Duodenal mucosa (tissue), 2 donors: ENCODE data around the gene MST1R.
"Not testable (repeated sequence)": the region's sequence is repeated elsewhere in the genome, so short reads cannot be mapped to it uniquely, and the experiment has no call there.

Source experiments
- H3K27ac ChIP-seq: one replicate; pipeline ENCODE4 v1.7.0; 2013; ENCODE audit warnings: low read depth, low read length
- H3K27me3 ChIP-seq, 2 donors: one replicate each; pipeline ENCODE4 v1.7.0; 2013; ENCODE audit warnings: low read length in 2 of 2, control low read depth in 1 of 2; ENCODE audit not compliant: insufficient read depth in 2 of 2, control insufficient read depth in 1 of 2
- H3K36me3 ChIP-seq, 2 donors: one replicate each; pipeline ENCODE4 v1.7.0; 2013; ENCODE audit warnings: low read length in 2 of 2, control low read depth in 1 of 2; ENCODE audit not compliant: insufficient read depth in 2 of 2, control insufficient read depth in 1 of 2
- H3K4me1 ChIP-seq, 2 donors: one replicate each; pipeline ENCODE4 v1.7.0; 2013; ENCODE audit warnings: low read length in 2 of 2, control low read depth in 1 of 2; ENCODE audit not compliant: insufficient read depth in 2 of 2, control insufficient read depth in 1 of 2
- H3K4me3 ChIP-seq, 2 donors: one replicate each; pipeline ENCODE4 v1.7.0; 2013; ENCODE audit warnings: low read length in 2 of 2, low read depth in 1 of 2
- H3K9ac ChIP-seq, 2 donors: one replicate each; pipeline ENCODE4 v1.7.0; 2013; ENCODE audit warnings: low read length in 2 of 2, low read depth in 1 of 2
- H3K9me3 ChIP-seq, 2 donors: one replicate each; pipeline ENCODE4 v1.7.0; 2013; ENCODE audit warnings: low read length in 2 of 2, control low read depth in 1 of 2; ENCODE audit not compliant: control insufficient read depth in 1 of 2

The MST1R gene

DNA sequence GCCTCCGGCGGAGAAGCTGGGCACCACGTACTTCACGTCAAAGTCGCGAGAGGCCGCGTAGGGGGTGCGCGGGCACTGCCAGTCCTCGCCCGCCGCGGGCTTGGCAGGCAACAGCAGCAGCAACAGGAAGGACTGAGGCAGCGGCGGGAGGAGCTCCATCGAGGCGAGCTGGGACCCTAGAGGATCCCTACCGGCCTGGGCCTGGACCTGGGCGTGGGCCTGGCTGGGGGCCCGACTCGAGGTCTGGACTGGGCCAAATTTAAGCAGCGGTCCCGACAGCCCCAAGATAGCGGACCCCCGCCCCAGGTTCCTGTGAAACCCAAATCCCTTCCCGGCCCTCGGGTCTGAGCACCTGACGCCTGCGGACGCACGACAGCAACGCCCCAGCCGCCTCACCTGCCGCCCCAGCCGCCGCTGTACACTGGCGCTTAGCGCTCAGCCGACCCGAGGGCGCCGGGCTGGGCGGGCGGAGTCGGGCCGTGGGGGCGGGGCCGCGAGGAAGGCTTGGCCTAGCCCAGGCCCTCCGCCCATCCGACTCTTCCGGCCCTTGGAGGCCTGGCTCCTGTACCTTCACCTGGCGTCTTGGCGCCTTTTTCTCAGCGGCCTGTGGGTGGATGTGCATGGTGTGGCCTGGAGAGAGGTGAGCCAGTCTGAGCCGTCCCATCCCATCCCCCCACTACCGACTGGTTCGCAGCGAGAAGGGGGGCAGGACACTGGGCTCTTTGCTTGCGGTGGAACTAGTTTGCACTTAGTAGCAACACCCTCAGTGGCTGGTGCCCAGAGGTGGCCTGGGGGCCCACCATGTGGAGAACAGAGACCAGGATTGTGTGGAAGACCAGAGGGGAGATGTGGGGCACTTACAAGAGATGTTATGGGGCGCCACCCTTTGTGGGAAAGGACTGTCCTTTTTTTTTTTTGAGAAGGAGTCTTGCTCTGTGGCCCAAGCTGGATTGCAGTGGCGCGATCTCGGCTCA lies at the start of gene MST1R:
Gene MST1R, minus strand, starts transcription at position 423 of the 974 bp plus-strand sequence. Its CDS starts 264 bp downstream, at position 159.
- Histone ChIP-seq H3K4me3 (peak within 1 kb of the TSS; percentile 62 to 79), H3K4me1 (peaks cover 55 to 82% of the 10 kb centered on the region in 2 donors), H3K9me3 (no peaks in the 10 kb centered on the region), H3K9ac (peak within 1 kb of the TSS; percentile 67 to 85), H3K27me3 (no peaks in the 10 kb centered on the region), H3K27ac (peak within 1 kb of the TSS; percentile 80), H3K36me3 (peaks cover 2 to 15% of the 10 kb centered on the region in 2 donors)

DNA sequence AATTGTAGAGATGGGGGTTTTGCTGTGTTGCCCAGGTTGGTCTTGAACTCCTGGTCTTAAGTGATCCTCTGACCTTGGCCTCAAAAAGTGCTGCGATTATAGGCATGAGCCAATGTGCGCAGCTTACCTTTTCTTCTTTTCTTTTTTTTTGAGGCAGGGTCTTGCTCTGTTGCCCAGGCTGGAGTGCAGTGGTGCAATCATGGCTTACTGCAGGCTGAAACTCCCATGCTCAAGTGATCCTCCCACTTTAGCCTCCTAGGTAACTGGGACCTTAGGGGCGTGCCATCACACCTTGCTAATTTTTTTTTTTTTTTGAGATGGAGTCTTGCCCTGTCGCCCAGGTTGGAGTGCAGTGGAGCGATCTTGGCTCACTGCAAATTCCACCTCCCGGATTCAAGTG lies 49.3 kb upstream of the MST1R start:
- Histone ChIP-seq H3K9me3 (no peaks in the 10 kb centered on the region), H3K4me3 (no peak overlapping the region)

GRCh38 chr3:49942651-49943050 lies 39.0 kb upstream of the MST1R start:
- H3K9ac ChIP-seq = no peak overlapping the region
- H3K36me3 ChIP-seq = no peaks in the 10 kb centered on the region
- H3K27me3 ChIP-seq = no peaks in the 10 kb centered on the region
- H3K9me3 ChIP-seq = no peaks in the 10 kb centered on the region
- H3K4me1 ChIP-seq = peaks cover 6 to 13% of the 10 kb centered on the region in 2 donors
- no peak overlapping the region for H3K27ac ChIP-seq
- H3K4me3 ChIP-seq = no peak overlapping the region

More for the DNA sequence above, 49.3 kb upstream of the MST1R start:
- H3K9ac ChIP-seq = no peak overlapping the region
- no peak overlapping the region for H3K27ac ChIP-seq
- no peaks in the 10 kb centered on the region for H3K36me3 ChIP-seq
- peaks cover 5 to 7% of the 10 kb centered on the region in 2 donors for H3K4me1 ChIP-seq
- H3K27me3 ChIP-seq = no peaks in the 10 kb centered on the region

- H3K9ac ChIP-seq = peak overlapping the region; percentile 77 to 79
- H3K36me3 ChIP-seq = no peaks in the 10 kb centered on the region
- H3K4me3 ChIP-seq = peak overlapping the region; percentile 82 to 92
- no peaks in the 10 kb centered on the region for H3K9me3 ChIP-seq
- no peaks in the 10 kb centered on the region for H3K27me3 ChIP-seq
- H3K27ac ChIP-seq = peak overlapping the region; percentile 96
- peaks cover 6 to 13% of the 10 kb centered on the region in 2 donors for H3K4me1 ChIP-seq
Observed at GRCh38 chr3:49940667-49941249, 37.1 kb upstream of the MST1R start.

GRCh38 chr3:49939858-49940666 lies 36.4 kb upstream of the MST1R start, which contains the start of gene RBM6:
Gene RBM6 (plus strand): TSS chr3:49940150. CDS start chr3:49962642, 22,492 bp downstream.
- peak within 1 kb of the TSS; percentile 77 to 79 for H3K9ac ChIP-seq

GRCh38 chr3:49937090-49937489 lies 33.4 kb upstream of the MST1R start:
- no peak overlapping the region for H3K27ac ChIP-seq
- H3K9me3 ChIP-seq = no peaks in the 10 kb centered on the region
- H3K9ac ChIP-seq = no peak overlapping the region
- no peaks in the 10 kb centered on the region for H3K36me3 ChIP-seq
- no peaks in the 10 kb centered on the region for H3K27me3 ChIP-seq
- H3K4me3 ChIP-seq = no peak overlapping the region
- peaks cover 6 to 8% of the 10 kb centered on the region in 2 donors for H3K4me1 ChIP-seq

More at GRCh38 chr3:49939858-49940666, 36.4 kb upstream of the MST1R start, which contains the start of gene RBM6:
- peak within 1 kb of the TSS; percentile 96 for H3K27ac ChIP-seq
- no peaks in the 10 kb centered on the region for H3K9me3 ChIP-seq
- no peaks in the 10 kb centered on the region for H3K27me3 ChIP-seq
- peaks cover 6 to 13% of the 10 kb centered on the region in 2 donors for H3K4me1 ChIP-seq
- no peaks in the 10 kb centered on the region for H3K36me3 ChIP-seq
- H3K4me3 ChIP-seq = peak within 1 kb of the TSS; percentile 82 to 92

- H3K4me1 ChIP-seq = peaks cover 13 to 29% of the 10 kb centered on the region in 2 donors
- not testable (repeated sequence) for H3K36me3 ChIP-seq, H3K27me3 ChIP-seq, H3K9ac ChIP-seq, H3K27ac ChIP-seq, H3K4me3 ChIP-seq, H3K9me3 ChIP-seq
Observed at GRCh38 chr3:49932281-49932680, 28.6 kb upstream of the MST1R start.

DNA sequence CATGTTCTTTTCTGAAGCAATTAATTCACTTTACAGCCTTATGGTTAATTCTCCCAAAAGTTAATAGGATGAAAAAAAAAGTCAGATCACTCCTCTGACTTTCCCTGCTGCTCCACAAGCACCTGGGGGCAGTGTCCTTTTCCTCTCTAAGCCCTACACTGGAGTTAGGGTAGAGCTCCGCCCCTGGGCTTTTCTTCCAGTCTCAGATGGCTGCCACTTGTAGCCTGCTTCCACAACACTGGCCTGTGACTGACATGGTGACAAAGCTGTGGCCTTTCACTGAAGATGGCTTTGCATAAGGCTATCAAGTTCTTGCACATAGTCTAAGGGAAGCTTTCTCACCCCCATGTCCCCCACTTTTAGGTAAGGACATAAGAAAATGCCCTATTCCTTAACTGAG lies 27.2 kb upstream of the MST1R start:
- Histone ChIP-seq H3K4me1 (peaks cover 19 to 36% of the 10 kb centered on the region in 2 donors), H3K9me3 (no peaks in the 10 kb centered on the region), H3K4me3 (peak overlapping the region in 1 of 2 donors; percentile 86), H3K9ac (peak overlapping the region in 1 of 2 donors; percentile 14), H3K27me3 (no peaks in the 10 kb centered on the region), H3K36me3 (no peaks in the 10 kb centered on the region), H3K27ac (peak overlapping the region; percentile 28)

DNA sequence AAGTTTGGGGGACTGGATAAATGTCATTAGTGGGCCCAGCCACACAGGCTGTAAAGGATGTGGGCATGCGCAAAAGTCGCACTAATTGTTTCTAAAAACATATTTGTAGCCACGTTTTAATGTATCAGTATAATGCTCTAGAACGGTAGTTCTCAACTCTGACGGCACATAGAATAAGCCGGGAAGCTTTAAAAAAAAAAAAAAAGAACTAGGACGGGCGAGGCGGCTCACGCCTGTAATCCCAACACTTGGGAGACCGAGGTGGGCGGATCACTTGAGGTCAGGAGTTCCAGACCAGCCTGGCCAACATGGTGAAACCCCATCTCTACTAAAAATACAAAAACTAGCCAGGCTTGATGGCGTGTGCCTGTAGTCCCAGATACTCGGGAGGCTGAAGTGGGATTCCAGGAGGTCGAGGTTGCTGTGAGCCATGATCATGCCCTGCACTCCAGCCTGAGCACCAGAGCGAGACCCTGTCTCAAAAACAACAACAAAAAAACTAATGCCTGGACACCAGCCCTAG lies 26.6 kb upstream of the MST1R start:
- Histone ChIP-seq H3K27me3 (no peaks in the 10 kb centered on the region), H3K9me3 (no peaks in the 10 kb centered on the region), H3K9ac (peak overlapping the region; percentile 14 to 81), H3K36me3 (no peaks in the 10 kb centered on the region), H3K27ac (peak overlapping the region; percentile 80), H3K4me3 (peak overlapping the region; percentile 83 to 86), H3K4me1 (peaks cover 25 to 41% of the 10 kb centered on the region in 2 donors)
